ENCODE results near the gene LIPT2.

DNA sequence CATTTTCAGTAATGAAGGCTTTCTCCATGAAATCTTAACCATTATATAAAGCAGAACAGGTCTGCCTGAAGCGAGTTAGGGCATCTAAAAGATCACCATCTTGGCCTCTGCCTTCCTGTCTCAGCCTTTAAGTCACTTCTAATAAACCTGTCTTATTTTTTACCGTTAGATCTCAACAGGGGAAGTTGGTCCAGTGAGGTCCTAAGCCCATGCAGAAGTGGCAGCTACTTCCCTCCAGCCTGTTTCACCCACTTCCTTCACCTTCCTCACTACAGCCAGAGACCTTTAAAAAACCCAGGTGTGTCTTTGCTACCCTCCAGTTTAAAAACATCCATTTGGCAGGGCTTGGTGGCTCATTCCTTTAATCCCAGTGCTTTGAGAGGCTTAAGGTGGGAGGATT is 14.1 kb upstream of the LIPT2 start:
- TF ChIP-seq, protein P1, sequence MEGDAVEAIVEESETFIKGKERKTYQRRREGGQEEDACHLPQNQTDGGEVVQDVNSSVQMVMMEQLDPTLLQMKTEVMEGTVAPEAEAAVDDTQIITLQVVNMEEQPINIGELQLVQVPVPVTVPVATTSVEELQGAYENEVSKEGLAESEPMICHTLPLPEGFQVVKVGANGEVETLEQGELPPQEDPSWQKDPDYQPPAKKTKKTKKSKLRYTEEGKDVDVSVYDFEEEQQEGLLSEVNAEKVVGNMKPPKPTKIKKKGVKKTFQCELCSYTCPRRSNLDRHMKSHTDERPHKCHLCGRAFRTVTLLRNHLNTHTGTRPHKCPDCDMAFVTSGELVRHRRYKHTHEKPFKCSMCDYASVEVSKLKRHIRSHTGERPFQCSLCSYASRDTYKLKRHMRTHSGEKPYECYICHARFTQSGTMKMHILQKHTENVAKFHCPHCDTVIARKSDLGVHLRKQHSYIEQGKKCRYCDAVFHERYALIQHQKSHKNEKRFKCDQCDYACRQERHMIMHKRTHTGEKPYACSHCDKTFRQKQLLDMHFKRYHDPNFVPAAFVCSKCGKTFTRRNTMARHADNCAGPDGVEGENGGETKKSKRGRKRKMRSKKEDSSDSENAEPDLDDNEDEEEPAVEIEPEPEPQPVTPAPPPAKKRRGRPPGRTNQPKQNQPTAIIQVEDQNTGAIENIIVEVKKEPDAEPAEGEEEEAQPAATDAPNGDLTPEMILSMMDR (IDR thresholded peaks at IDR 0.05) = no peak
- no peak for TF ChIP-seq POLR2AphosphoS5 (IDR thresholded peaks at IDR 0.05)

Data from sigmoid colon (tissue), 4 donors.